Kidney (tissue), 14 donors: ENCODE measurements around the gene MCAM. TPM values are rescaled to one million over a fixed set of nuclear protein-coding genes. Genes with fewer than 3 reads are reported as not detected.
A peak's percentile ranks its signal among the peaks of the same experiment; 100 is the strongest.

Source experiments
- DNase-seq, 5 donors: peaks; one replicate each; pipeline ENCODE4 v3.0.0-alpha.2; 2013 to 2020
- FAIRE-seq: peaks from 2 replicates; lab custom pipeline; 2012; peaks lifted over from hg19 to GRCh38; lab: Jason Lieb, UNC
- H3K27ac ChIP-seq, 2 donors: one replicate each; pipeline ENCODE4 v1.7.0; 2013; ENCODE audit warnings: low read depth in 2 of 2, low read length in 2 of 2, inconsistent platforms in 1 of 2
- H3K27me3 ChIP-seq: one replicate; pipeline ENCODE4 v1.7.1; 2013; ENCODE audit warnings: low read length, inconsistent platforms; ENCODE audit not compliant: control insufficient read depth, insufficient read depth
- H3K36me3 ChIP-seq, 3 donors: one replicate each; pipeline versions ENCODE4 v1.7.0 to v1.7.1; 2013; ENCODE audit warnings: low read length in 3 of 3, control low read depth in 1 of 3, inconsistent platforms in 1 of 3; ENCODE audit not compliant: insufficient read depth in 3 of 3, control insufficient read depth in 2 of 3
- H3K4me1 ChIP-seq, 3 donors: one replicate each; pipeline versions ENCODE4 v1.7.0 to v1.7.1; 2013; ENCODE audit warnings: low read length in 3 of 3, inconsistent platforms in 1 of 3, low read depth in 1 of 3; ENCODE audit not compliant: control insufficient read depth in 2 of 3, insufficient read depth in 2 of 3
- H3K4me3 ChIP-seq, 3 donors: one replicate each; pipeline versions ENCODE4 v1.7.0 to v1.8.1; 2013; ENCODE audit warnings: low read length in 3 of 3, control low read depth in 1 of 3, inconsistent platforms in 1 of 3
- H3K9ac ChIP-seq, 3 donors: one replicate each; pipeline versions ENCODE4 v1.7.0 to v1.7.1; 2013; ENCODE audit warnings: low read length in 3 of 3, control low read depth in 1 of 3, inconsistent platforms in 1 of 3
- H3K9me3 ChIP-seq, 3 donors: one replicate each; pipeline versions ENCODE4 v1.7.0 to v1.7.1; 2013; ENCODE audit warnings: low read length in 3 of 3, control low read depth in 1 of 3, inconsistent platforms in 1 of 3; ENCODE audit not compliant: control insufficient read depth in 2 of 3, insufficient read depth in 1 of 3
- CTCF ChIP-seq: IDR thresholded peaks from 3 replicates; pipeline ENCODE4 v1.5.1; 2012; ENCODE audit warnings: mild to moderate bottlenecking, moderate library complexity, borderline replicate concordance; ENCODE audit not compliant: insufficient read depth; ENCODE audit errors: extremely low read depth
- intact Hi-C: fragments of 100-400 bp; cut with DNase I; formaldehyde crosslinking; loops from one replicate; pipeline ENCODE4 v1.11.1; 2022
- polyA plus RNA-seq: library from polyadenylated mRNA; stranded (reverse); fragments of 350-450 nt; fragmentation: Illumina TruSeq; extraction: RNeasy Lipid Tissue Mini Kit (QIAGEN cat#74804); gene quantifications from one replicate; pipeline ENCODE4 v1.2.3, GENCODE V29; 2014; ENCODE audit warnings: low read depth, low replicate concordance; ENCODE audit not compliant: insufficient read depth
- total RNA-seq: library from RNA; stranded (reverse); fragmentation: NEBNext Ultra II Directional; extraction: Animal tissue kit (Norgen Biotek cat#: 25700); gene quantifications from one replicate; pipeline ENCODE4 v1.2.1, GENCODE V29; 2021
- donor health status: control.
- donor health status: control.
- donor health status: control.
- donor health status: control.
- donor health status: control.
- donor health status: DM: yes; HTN: yes; CAD: no.
- donor health status: Normal renal cell carcinoma (clear cell type).

The MCAM gene
- total and polyA plus RNA-seq, 2 donors from 2014 or later = 42.1 to 137 TPM

- FAIRE-seq (no peak), DNase-seq (peak in 1 of 5 donors; percentile 71)
- intact Hi-C loops = no loop called here
- no peak overlapping the region for H3K4me3 ChIP-seq
- H3K9ac ChIP-seq = no peak overlapping the region
- no peaks in the 10 kb centered on the region for H3K27me3 ChIP-seq
- no peak for TF ChIP-seq CTCF
- peak overlapping the region; percentile 63 to 78 for H3K27ac ChIP-seq
- H3K9me3 ChIP-seq = no peaks in the 10 kb centered on the region
- H3K4me1 ChIP-seq = peaks cover 0 to 27% (median 9%) of the 10 kb centered on the region in 3 donors
- H3K36me3 ChIP-seq = no peaks in the 10 kb centered on the region
These were observed 2.8 kb upstream of the MCAM start for GRCh38 chr11:119319700-119320239.

- DNase-seq (peak in 1 of 5 donors; percentile 56), FAIRE-seq (no peak)
- Histone ChIP-seq H3K27me3 (no peaks in the 10 kb centered on the region), H3K4me1 (peaks cover 0 to 28% (median 9%) of the 10 kb centered on the region in 3 donors), H3K9me3 (no peaks in the 10 kb centered on the region), H3K36me3 (no peaks in the 10 kb centered on the region), H3K27ac (peak overlapping the region; percentile 57 to 78), H3K9ac (no peak overlapping the region), H3K4me3 (no peak overlapping the region)
- intact Hi-C loops = no loop called here
- no peak for TF ChIP-seq CTCF
These were observed 2.3 kb upstream of the MCAM start for GRCh38 chr11:119319136-119319699.

- intact Hi-C loops = no loop called here
- no peak overlapping the region for H3K9ac ChIP-seq
- no peak overlapping the region for H3K4me3 ChIP-seq
- peaks cover 0 to 28% (median 9%) of the 10 kb centered on the region in 3 donors for H3K4me1 ChIP-seq
- peak in 1 of 5 donors; percentile 67 for DNase-seq
- FAIRE-seq = no peak
- H3K27ac ChIP-seq = peak overlapping the region; percentile 57 to 78
- H3K9me3 ChIP-seq = no peaks in the 10 kb centered on the region
- TF ChIP-seq CTCF = no peak
- H3K36me3 ChIP-seq = no peaks in the 10 kb centered on the region
- no peaks in the 10 kb centered on the region for H3K27me3 ChIP-seq
These were observed 1.6 kb upstream of the MCAM start for GRCh38 chr11:119318240-119319135.
